Activated T-cell treated with anti-CD3 and anti-CD28 coated beads, Interleukin-2, amount 50 U/mL, for 24 hours (primary cell): Measurements from ENCODE around the gene INSIG1.

Experiments
- DNase-seq: peaks from one replicate; pipeline ENCODE4 v3.0.0-alpha.2; 2020
- H3K27ac Mint-ChIP-seq: 2 replicates; pipeline ENCODE4 v1.8.0; 2020; ENCODE audit warnings: mild to moderate bottlenecking, mixed read lengths
- H3K27me3 Mint-ChIP-seq: 2 replicates; pipeline ENCODE4 v1.8.0; 2020; ENCODE audit warnings: mixed read lengths
- H3K36me3 Mint-ChIP-seq: 2 replicates; pipeline ENCODE4 v1.8.0; 2020; ENCODE audit warnings: low read depth, mixed read lengths
- H3K4me1 Mint-ChIP-seq: 2 replicates; pipeline ENCODE4 v1.8.0; 2020; ENCODE audit warnings: low read depth, mixed read lengths
- H3K4me3 Mint-ChIP-seq: 2 replicates; pipeline ENCODE4 v1.8.0; 2020; ENCODE audit warnings: mild to moderate bottlenecking, moderate library complexity, mixed read lengths
- H3K9me3 Mint-ChIP-seq: 2 replicates; pipeline ENCODE4 v1.8.0; 2020; ENCODE audit warnings: mixed read lengths

The INSIG1 gene

GRCh38 chr7:155297517-155298287, at the start of gene INSIG1:
TSS of gene INSIG1 (plus strand) at chr7:155297878. CDS start at chr7:155298286, 408 bp downstream.
- Mint-ChIP-seq H3K4me3 (peak within 1 kb of the TSS; percentile 90), H3K27ac (peak within 1 kb of the TSS; percentile 98), H3K36me3 (peaks cover 37% of the 10 kb centered on the region), H3K27me3 (no peaks in the 10 kb centered on the region), H3K9me3 (no peaks in the 10 kb centered on the region), H3K4me1 (peaks cover 45% of the 10 kb centered on the region)
- peak; percentile 96 for DNase-seq

- no peaks in the 10 kb centered on the region for H3K36me3 Mint-ChIP-seq
- H3K27me3 Mint-ChIP-seq = peaks cover 24% of the 10 kb centered on the region
- H3K27ac Mint-ChIP-seq = no peak overlapping the region
- H3K4me1 Mint-ChIP-seq = peaks cover 8% of the 10 kb centered on the region
- H3K9me3 Mint-ChIP-seq = no peaks in the 10 kb centered on the region
- H3K4me3 Mint-ChIP-seq = no peak overlapping the region
- DNase-seq = no peak
These were observed 49.3 kb upstream of the INSIG1 start for GRCh38 chr7:155248366-155248756.

- no peak overlapping the region for H3K4me3 Mint-ChIP-seq
- no peak for DNase-seq
- no peaks in the 10 kb centered on the region for H3K9me3 Mint-ChIP-seq
- peaks cover 15% of the 10 kb centered on the region for H3K4me1 Mint-ChIP-seq
- H3K36me3 Mint-ChIP-seq = no peaks in the 10 kb centered on the region
- peaks cover 26% of the 10 kb centered on the region for H3K27me3 Mint-ChIP-seq
- no peak overlapping the region for H3K27ac Mint-ChIP-seq
These were observed 45.8 kb upstream of the INSIG1 start for GRCh38 chr7:155251831-155252230.

- H3K36me3 Mint-ChIP-seq = no peaks in the 10 kb centered on the region
- H3K9me3 Mint-ChIP-seq = no peaks in the 10 kb centered on the region
- no peak overlapping the region for H3K4me3 Mint-ChIP-seq
- DNase-seq = no peak
- peaks cover 26% of the 10 kb centered on the region for H3K27me3 Mint-ChIP-seq
- H3K27ac Mint-ChIP-seq = no peak overlapping the region
- H3K4me1 Mint-ChIP-seq = peaks cover 13% of the 10 kb centered on the region
These were observed 45.2 kb upstream of the INSIG1 start for GRCh38 chr7:155252444-155252887.

- H3K36me3 Mint-ChIP-seq = no peaks in the 10 kb centered on the region
- H3K4me1 Mint-ChIP-seq = peaks cover 8% of the 10 kb centered on the region
- DNase-seq = no peak
- H3K4me3 Mint-ChIP-seq = no peak overlapping the region
- H3K27ac Mint-ChIP-seq = no peak overlapping the region
- peaks cover 26% of the 10 kb centered on the region for H3K27me3 Mint-ChIP-seq
- H3K9me3 Mint-ChIP-seq = no peaks in the 10 kb centered on the region
These were observed 44.7 kb upstream of the INSIG1 start for GRCh38 chr7:155252892-155253501.

- Mint-ChIP-seq H3K36me3 (no peaks in the 10 kb centered on the region), H3K4me3 (no peak overlapping the region), H3K27me3 (peaks cover 26% of the 10 kb centered on the region), H3K4me1 (peaks cover 7% of the 10 kb centered on the region), H3K27ac (no peak overlapping the region), H3K9me3 (no peaks in the 10 kb centered on the region)
- DNase-seq = no peak
These were observed 43.7 kb upstream of the INSIG1 start for GRCh38 chr7:155254018-155254417.

GRCh38 chr7:155255071-155255470, 42.6 kb upstream of the INSIG1 start:
- no peaks in the 10 kb centered on the region for H3K9me3 Mint-ChIP-seq
- peaks cover 26% of the 10 kb centered on the region for H3K27me3 Mint-ChIP-seq
- H3K27ac Mint-ChIP-seq = no peak overlapping the region
- no peak overlapping the region for H3K4me3 Mint-ChIP-seq
- no peak for DNase-seq
- H3K4me1 Mint-ChIP-seq = peaks cover 7% of the 10 kb centered on the region
- H3K36me3 Mint-ChIP-seq = no peaks in the 10 kb centered on the region

- peaks cover 26% of the 10 kb centered on the region for H3K27me3 Mint-ChIP-seq
- no peaks in the 10 kb centered on the region for H3K36me3 Mint-ChIP-seq
- peaks cover 7% of the 10 kb centered on the region for H3K4me1 Mint-ChIP-seq
- DNase-seq = no peak
- no peaks in the 10 kb centered on the region for H3K9me3 Mint-ChIP-seq
- no peak overlapping the region for H3K27ac Mint-ChIP-seq
- no peak overlapping the region for H3K4me3 Mint-ChIP-seq
These were observed 42.1 kb upstream of the INSIG1 start for GRCh38 chr7:155255621-155256020.

GRCh38 chr7:155256081-155256760, 41.5 kb upstream of the INSIG1 start:
- Mint-ChIP-seq H3K4me3 (no peak overlapping the region), H3K4me1 (peaks cover 7% of the 10 kb centered on the region), H3K9me3 (no peaks in the 10 kb centered on the region), H3K27me3 (peaks cover 22% of the 10 kb centered on the region), H3K36me3 (no peaks in the 10 kb centered on the region), H3K27ac (no peak overlapping the region)
- no peak for DNase-seq

GRCh38 chr7:155256761-155257481, 40.8 kb upstream of the INSIG1 start:
- Mint-ChIP-seq H3K27ac (no peak overlapping the region), H3K27me3 (peaks cover 18% of the 10 kb centered on the region)

GRCh38 chr7:155257482-155258225, 40.0 kb upstream of the INSIG1 start:
- H3K36me3 Mint-ChIP-seq = no peaks in the 10 kb centered on the region
- no peak overlapping the region for H3K4me3 Mint-ChIP-seq
- peaks cover 11% of the 10 kb centered on the region for H3K27me3 Mint-ChIP-seq
- H3K27ac Mint-ChIP-seq = no peak overlapping the region
- DNase-seq = no peak
- no peaks in the 10 kb centered on the region for H3K9me3 Mint-ChIP-seq
- H3K4me1 Mint-ChIP-seq = peaks cover 7% of the 10 kb centered on the region

More at GRCh38 chr7:155256761-155257481, 40.8 kb upstream of the INSIG1 start:
- Mint-ChIP-seq H3K4me1 (peaks cover 7% of the 10 kb centered on the region), H3K36me3 (no peaks in the 10 kb centered on the region), H3K9me3 (no peaks in the 10 kb centered on the region), H3K4me3 (no peak overlapping the region)
- DNase-seq = no peak

GRCh38 chr7:155258226-155258560, 39.5 kb upstream of the INSIG1 start:
- no peaks in the 10 kb centered on the region for H3K36me3 Mint-ChIP-seq
- peaks cover 7% of the 10 kb centered on the region for H3K4me1 Mint-ChIP-seq
- H3K9me3 Mint-ChIP-seq = no peaks in the 10 kb centered on the region
- H3K4me3 Mint-ChIP-seq = no peak overlapping the region
- no peak for DNase-seq
- peaks cover 10% of the 10 kb centered on the region for H3K27me3 Mint-ChIP-seq
- no peak overlapping the region for H3K27ac Mint-ChIP-seq

GRCh38 chr7:155259866-155260497, 37.7 kb upstream of the INSIG1 start:
- no peak overlapping the region for H3K27ac Mint-ChIP-seq
- H3K9me3 Mint-ChIP-seq = no peaks in the 10 kb centered on the region
- no peaks in the 10 kb centered on the region for H3K27me3 Mint-ChIP-seq
- DNase-seq = no peak
- peaks cover 7% of the 10 kb centered on the region for H3K4me1 Mint-ChIP-seq
- H3K4me3 Mint-ChIP-seq = no peak overlapping the region
- no peaks in the 10 kb centered on the region for H3K36me3 Mint-ChIP-seq

- no peak for DNase-seq
- Mint-ChIP-seq H3K27me3 (no peaks in the 10 kb centered on the region), H3K4me3 (no peak overlapping the region), H3K9me3 (no peaks in the 10 kb centered on the region), H3K27ac (no peak overlapping the region), H3K36me3 (no peaks in the 10 kb centered on the region), H3K4me1 (peaks cover 5% of the 10 kb centered on the region)
These were observed 37.2 kb upstream of the INSIG1 start for GRCh38 chr7:155260498-155260872.
